Measurements from ENCODE around the gene GPR35. TPM values are rescaled to one million over a fixed set of nuclear protein-coding genes. Genes with fewer than 3 reads are reported as not detected.

Gene GPR35
- total RNA-seq, 1 experiment from 2014 or later: 2.4 TPM

DNA sequence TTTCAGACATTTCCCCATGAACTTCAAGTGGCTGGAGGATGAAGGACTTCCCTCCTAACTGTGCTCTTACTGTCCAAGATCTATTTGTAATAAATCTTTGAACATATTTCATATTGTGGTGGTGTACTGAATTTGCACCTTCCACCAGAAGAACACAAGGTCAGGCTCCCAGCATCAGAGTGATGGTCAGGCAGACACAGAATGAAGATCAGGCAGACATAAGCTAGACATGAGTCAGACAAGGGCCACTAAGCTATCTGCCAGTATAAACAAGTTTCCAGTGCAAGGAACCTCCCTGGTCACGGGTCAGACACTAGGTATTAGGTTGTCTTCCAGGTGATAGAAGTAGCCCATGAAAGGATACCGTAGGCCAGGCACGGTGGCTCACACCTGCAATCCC lies 37.4 kb downstream of the GPR35 start:
- H4K20me1 ChIP-seq (ENCODE audit: low read length): no peaks in the 10 kb centered on the region
- ChIA-PET CTCF (no interaction called here), POLR2A (ENCODE audit: unreplicated experiment) (no interaction called here)
- H3K4me1 ChIP-seq (ENCODE audit: insufficient read depth, low read length): no peaks in the 10 kb centered on the region
- intact Hi-C loops (cut with micrococcal nuclease): no loop called here
- TF ChIP-seq EZH2 (IDR thresholded peaks at IDR 0.05; ENCODE audit: low read length, unreplicated experiment) (no peak), EZH2phosphoT487 (IDR thresholded peaks at IDR 0.05; ENCODE audit: borderline replicate concordance, low read length) (no peak)
- TF ChIP-seq, protein P1, sequence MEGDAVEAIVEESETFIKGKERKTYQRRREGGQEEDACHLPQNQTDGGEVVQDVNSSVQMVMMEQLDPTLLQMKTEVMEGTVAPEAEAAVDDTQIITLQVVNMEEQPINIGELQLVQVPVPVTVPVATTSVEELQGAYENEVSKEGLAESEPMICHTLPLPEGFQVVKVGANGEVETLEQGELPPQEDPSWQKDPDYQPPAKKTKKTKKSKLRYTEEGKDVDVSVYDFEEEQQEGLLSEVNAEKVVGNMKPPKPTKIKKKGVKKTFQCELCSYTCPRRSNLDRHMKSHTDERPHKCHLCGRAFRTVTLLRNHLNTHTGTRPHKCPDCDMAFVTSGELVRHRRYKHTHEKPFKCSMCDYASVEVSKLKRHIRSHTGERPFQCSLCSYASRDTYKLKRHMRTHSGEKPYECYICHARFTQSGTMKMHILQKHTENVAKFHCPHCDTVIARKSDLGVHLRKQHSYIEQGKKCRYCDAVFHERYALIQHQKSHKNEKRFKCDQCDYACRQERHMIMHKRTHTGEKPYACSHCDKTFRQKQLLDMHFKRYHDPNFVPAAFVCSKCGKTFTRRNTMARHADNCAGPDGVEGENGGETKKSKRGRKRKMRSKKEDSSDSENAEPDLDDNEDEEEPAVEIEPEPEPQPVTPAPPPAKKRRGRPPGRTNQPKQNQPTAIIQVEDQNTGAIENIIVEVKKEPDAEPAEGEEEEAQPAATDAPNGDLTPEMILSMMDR (conservative IDR thresholded peaks at IDR 0.05; ENCODE audit: low read depth, low read length): no peak
- H2AFZ ChIP-seq (ENCODE audit: low read length): no peak overlapping the region
- H3K79me2 ChIP-seq (ENCODE audit: low read length): no peaks in the 10 kb centered on the region
- H3K27ac ChIP-seq (ENCODE audit: low read length): no peak overlapping the region
- no TSS peak for BruUV-seq (replicated peaks)
- no peaks in the 10 kb centered on the region for H3F3A ChIP-seq (ENCODE audit: low read length, unreplicated experiment)
- H3K9ac ChIP-seq (ENCODE audit: low read length): no peak overlapping the region
- H3K9me2 ChIP-seq (replicated peaks; ENCODE audit: low read length): no peaks in the 10 kb centered on the region
- H3K9me3 ChIP-seq (ENCODE audit: low read length): no peaks in the 10 kb centered on the region
- no peak overlapping the region for H3K4me2 ChIP-seq (ENCODE audit: low read length)
- H3K36me3 ChIP-seq (ENCODE audit: low read depth, low read length): no peaks in the 10 kb centered on the region
- H3K27me3 ChIP-seq (ENCODE audit: low read length): peaks cover 58% of the 10 kb centered on the region
- DNase-seq (no peak), ATAC-seq (no peak)
- H3K4me3 ChIP-seq (ENCODE audit: low read length): no peak overlapping the region

DNA sequence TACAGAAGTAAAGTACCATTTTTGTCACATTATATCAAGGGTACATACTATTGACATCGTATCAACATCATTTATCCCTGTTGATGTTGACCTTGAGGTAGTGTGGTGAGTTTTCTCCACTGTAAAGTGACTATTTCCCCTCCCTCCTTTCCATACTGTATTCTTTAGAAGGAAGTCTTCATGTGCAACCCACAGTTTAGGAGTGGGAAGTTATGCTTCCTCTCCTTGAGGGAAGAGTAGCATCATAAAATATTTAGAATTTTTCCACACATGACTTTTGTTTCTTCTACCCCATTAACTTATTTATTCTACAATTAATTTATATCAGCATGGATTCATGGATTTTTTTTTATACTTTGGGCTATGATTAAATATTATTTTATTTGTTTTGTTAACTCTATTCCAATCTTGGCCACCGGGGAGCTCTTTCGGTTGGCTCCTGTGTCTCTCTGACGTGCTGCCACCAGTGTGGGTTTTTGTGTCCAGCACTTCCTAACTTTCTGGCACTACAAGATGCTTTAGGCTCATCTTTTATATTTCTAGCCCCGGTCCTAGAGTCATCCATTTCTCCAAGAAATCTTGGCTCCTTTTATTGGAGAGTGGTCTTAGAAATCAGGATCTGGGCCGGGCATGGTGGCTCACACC lies 38.4 kb downstream of the GPR35 start:
- no peaks in the 10 kb centered on the region for H4K20me1 ChIP-seq (ENCODE audit: low read length)
- H3K36me3 ChIP-seq (ENCODE audit: low read depth, low read length): no peaks in the 10 kb centered on the region
- ATAC-seq (no peak), DNase-seq (no peak)
- ChIA-PET POLR2A (ENCODE audit: unreplicated experiment) (no interaction called here), CTCF (no interaction called here)
- no TSS peak for BruUV-seq (replicated peaks)
- H3K9me3 ChIP-seq (ENCODE audit: low read length): no peaks in the 10 kb centered on the region
- no peaks in the 10 kb centered on the region for H3F3A ChIP-seq (ENCODE audit: low read length, unreplicated experiment)
- no peak overlapping the region for H3K4me3 ChIP-seq (ENCODE audit: low read length)
- peaks cover 59% of the 10 kb centered on the region for H3K27me3 ChIP-seq (ENCODE audit: low read length)
- no peak overlapping the region for H3K9ac ChIP-seq (ENCODE audit: low read length)
- no peaks in the 10 kb centered on the region for H3K4me1 ChIP-seq (ENCODE audit: insufficient read depth, low read length)
- no peaks in the 10 kb centered on the region for H3K9me2 ChIP-seq (replicated peaks; ENCODE audit: low read length)
- no peaks in the 10 kb centered on the region for H3K79me2 ChIP-seq (ENCODE audit: low read length)
- no peak overlapping the region for H2AFZ ChIP-seq (ENCODE audit: low read length)
- intact Hi-C loops (cut with micrococcal nuclease): no loop called here
- no peak overlapping the region for H3K4me2 ChIP-seq (ENCODE audit: low read length)
- TF ChIP-seq EZH2 (IDR thresholded peaks at IDR 0.05; ENCODE audit: low read length, unreplicated experiment): no peak
- no peak for TF ChIP-seq EZH2phosphoT487 (IDR thresholded peaks at IDR 0.05; ENCODE audit: borderline replicate concordance, low read length)
- TF ChIP-seq, protein P1 (conservative IDR thresholded peaks at IDR 0.05; ENCODE audit: low read depth, low read length): no peak; the same call in 1 of the 2 replicates
- no peak overlapping the region for H3K27ac ChIP-seq (ENCODE audit: low read length)

DNA sequence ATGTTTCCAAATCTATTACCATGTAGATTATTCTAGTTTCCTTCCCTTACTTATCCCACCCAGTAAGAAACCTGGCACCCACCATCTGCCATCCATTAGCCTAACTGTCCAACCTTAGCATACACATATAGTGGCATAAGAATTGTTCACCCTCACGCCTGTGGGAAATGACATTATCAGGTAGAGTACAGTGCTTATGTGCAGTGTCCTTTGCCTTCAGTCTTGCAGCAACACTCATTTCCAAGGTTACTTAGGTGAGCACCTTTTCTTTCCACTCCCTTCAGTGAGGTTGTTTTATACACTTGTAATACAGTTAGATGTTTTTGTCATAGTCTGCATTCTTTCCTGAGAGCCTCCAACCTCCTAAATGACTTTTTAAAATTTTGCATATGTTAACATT lies 39.3 kb downstream of the GPR35 start:
- H2AFZ ChIP-seq (ENCODE audit: low read length): no peak overlapping the region

More for the DNA sequence above, 39.3 kb downstream of the GPR35 start:
- TF ChIP-seq EZH2 (IDR thresholded peaks at IDR 0.05; ENCODE audit: low read length, unreplicated experiment): no peak
- no peak for TF ChIP-seq EZH2phosphoT487 (IDR thresholded peaks at IDR 0.05; ENCODE audit: borderline replicate concordance, low read length)
- TF ChIP-seq, protein P1 (conservative IDR thresholded peaks at IDR 0.05; ENCODE audit: low read depth, low read length): no peak
- Histone ChIP-seq H3K4me1 (ENCODE audit: insufficient read depth, low read length) (no peaks in the 10 kb centered on the region), H4K20me1 (ENCODE audit: low read length) (no peaks in the 10 kb centered on the region), H3F3A (ENCODE audit: low read length, unreplicated experiment) (no peaks in the 10 kb centered on the region), H3K27me3 (ENCODE audit: low read length) (peaks cover 59% of the 10 kb centered on the region), H3K4me3 (ENCODE audit: low read length) (no peak overlapping the region), H3K9ac (ENCODE audit: low read length) (no peak overlapping the region), H3K9me3 (ENCODE audit: low read length) (no peaks in the 10 kb centered on the region), H3K27ac (ENCODE audit: low read length) (no peak overlapping the region), H3K9me2 (replicated peaks; ENCODE audit: low read length) (no peaks in the 10 kb centered on the region), H3K79me2 (ENCODE audit: low read length) (no peaks in the 10 kb centered on the region), H3K4me2 (ENCODE audit: low read length) (no peak overlapping the region), H3K36me3 (ENCODE audit: low read depth, low read length) (no peaks in the 10 kb centered on the region)
- BruUV-seq (replicated peaks): no TSS peak
- intact Hi-C loops (cut with micrococcal nuclease): no loop called here
- no peak for ATAC-seq
- POLR2A ChIA-PET (ENCODE audit: unreplicated experiment): no interaction called here
- DNase-seq: no peak
- CTCF ChIA-PET: no interaction called here

All from PC-3 (cell line).